GM12891 (cell line): ENCODE measurements around the gene BNIP3.

Source experiments
- DNase-seq: peaks from one replicate; pipeline ENCODE4 v3.0.0; 2011; ENCODE audit warnings: low spot score; ENCODE audit not compliant: insufficient read length
- FAIRE-seq: peaks from 2 replicates; lab custom pipeline; 2011; peaks lifted over from hg19 to GRCh38; lab: Jason Lieb, UNC
- PAX5 ChIP-seq: IDR thresholded peaks from 2 replicates; pipeline ENCODE4 v1.6.1; 2011; ENCODE audit warnings: low read length, moderate library complexity, mild to moderate bottlenecking; ENCODE audit not compliant: insufficient read depth, severe bottlenecking
- POLR2A ChIP-seq: IDR thresholded peaks from 2 replicates; pipeline ENCODE4 v1.6.1; 2011; ENCODE audit warnings: low read depth, low read length, control low read depth
- POLR2AphosphoS5 ChIP-seq: IDR thresholded peaks from 2 replicates; pipeline ENCODE4 v1.6.1; 2011; ENCODE audit warnings: low read depth, low read length, control low read depth
- POU2F2 ChIP-seq: IDR thresholded peaks from 2 replicates; pipeline ENCODE4 v1.6.1; 2011; ENCODE audit warnings: low read depth, mild to moderate bottlenecking, control low read depth, low read length, moderate library complexity
- SPI1 ChIP-seq: IDR thresholded peaks from 2 replicates; pipeline ENCODE4 v1.6.1; 2011; ENCODE audit warnings: low read depth, low read length, control low read depth
- TAF1 ChIP-seq: IDR thresholded peaks from 2 replicates; pipeline ENCODE4 v1.6.1; 2011; ENCODE audit warnings: low read depth, low read length, control low read depth

BNIP3 gene

DNA sequence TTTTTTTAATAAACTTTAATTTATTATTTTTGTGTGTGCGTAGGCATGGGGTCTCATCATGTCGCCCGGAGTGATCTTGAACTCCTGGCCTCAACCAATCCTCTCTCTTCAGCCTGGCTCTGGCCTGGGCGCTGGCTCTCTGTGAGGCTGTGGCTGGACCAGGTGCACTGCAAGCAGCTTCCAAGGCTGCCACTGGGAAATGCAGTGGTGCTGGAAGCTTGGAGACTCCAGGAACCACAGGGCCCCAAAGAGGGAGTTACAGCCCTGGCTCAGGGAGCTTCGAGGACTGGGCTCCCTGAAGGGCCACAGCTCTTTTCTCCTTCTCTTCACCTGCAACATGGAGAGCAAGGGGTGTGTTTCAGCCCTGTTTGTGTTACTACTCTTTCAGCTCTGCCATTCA lies 36.7 kb upstream of the BNIP3 start:
- FAIRE-seq (no peak), DNase-seq (no peak)
- no peak for TF ChIP-seq POLR2A
- no peak for TF ChIP-seq POU2F2
- no peak for TF ChIP-seq PAX5

DNA sequence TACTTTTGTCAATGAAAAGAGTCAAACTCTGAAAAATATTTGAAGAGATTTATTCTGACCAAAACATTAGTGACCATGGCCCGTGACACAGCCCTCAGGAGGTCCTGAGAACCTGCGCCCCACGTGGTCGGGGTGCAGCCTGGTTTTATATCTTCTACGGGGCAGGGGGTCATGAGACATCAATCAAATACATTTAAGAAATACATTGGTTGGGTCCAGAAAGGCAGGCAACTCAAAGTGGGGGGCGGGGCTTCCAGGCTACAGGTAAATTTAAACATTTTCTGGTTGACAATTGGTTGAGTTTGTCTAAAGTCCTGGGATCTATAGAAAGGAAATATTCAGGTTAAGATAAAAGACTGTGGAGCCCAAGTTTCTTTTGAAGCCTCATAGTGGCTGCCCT lies 34.8 kb upstream of the BNIP3 start:
- TF ChIP-seq POLR2AphosphoS5 (no peak), SPI1 (no peak), PAX5 (no peak), POU2F2 (no peak), POLR2A (no peak), TAF1 (no peak)
- DNase-seq (no peak), FAIRE-seq (no peak)

DNA sequence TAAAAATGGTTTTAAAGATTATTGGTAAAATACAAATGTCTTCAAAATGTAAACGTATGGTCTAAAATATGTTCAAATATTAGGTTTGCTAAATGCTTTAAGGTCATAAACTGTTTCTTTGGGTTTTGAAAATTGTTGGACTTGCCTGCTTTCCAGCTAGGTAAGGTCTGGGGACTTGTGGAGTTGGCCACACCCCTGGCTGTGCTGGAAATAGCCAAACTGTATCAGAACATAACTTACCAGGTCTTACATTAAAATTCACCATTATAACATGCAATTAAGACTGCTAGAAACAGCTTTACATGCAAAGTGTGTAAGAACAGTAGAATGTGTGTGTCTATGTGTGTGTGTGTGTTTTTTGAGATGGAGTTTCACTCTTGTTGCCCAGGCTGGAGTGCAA lies 29.7 kb upstream of the BNIP3 start:
- TF ChIP-seq SPI1, result no peak
- no peak for TF ChIP-seq PAX5
- FAIRE-seq (no peak), DNase-seq (no peak)

GRCh38 chr10:132011024-132011423 lies 29.3 kb upstream of the BNIP3 start:
- DNase-seq (no peak), FAIRE-seq (no peak)
- no peak for TF ChIP-seq TAF1
- no peak for TF ChIP-seq SPI1
- no peak for TF ChIP-seq POLR2A
- no peak for TF ChIP-seq POU2F2
- no peak for TF ChIP-seq POLR2AphosphoS5
- no peak for TF ChIP-seq PAX5

- no peak for DNase-seq
- TF ChIP-seq PAX5 (no peak), TAF1 (no peak), POLR2A (no peak), POLR2AphosphoS5 (no peak), SPI1 (no peak), POU2F2 (no peak)
- no peak for FAIRE-seq
Observed at GRCh38 chr10:132010483-132010882, 28.8 kb upstream of the BNIP3 start.

DNA sequence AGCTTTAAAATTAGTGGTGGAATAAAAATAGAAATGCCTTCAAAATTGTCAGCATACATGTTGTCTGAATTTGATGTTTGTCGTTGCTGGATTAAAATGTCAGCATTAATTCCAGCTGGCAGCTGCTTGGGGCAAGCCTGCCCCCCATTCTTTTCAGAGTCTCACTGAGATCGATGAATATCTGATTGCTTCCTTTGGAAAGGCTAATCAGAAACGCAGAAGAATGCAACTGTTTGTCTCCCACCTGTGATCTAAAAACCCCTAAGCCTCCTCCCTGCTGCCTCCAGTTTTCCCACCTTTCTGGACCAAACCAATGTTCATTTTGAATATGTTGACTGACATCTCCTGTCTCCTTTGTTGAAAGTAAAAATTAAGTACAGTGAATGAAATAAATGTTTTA lies 27.9 kb upstream of the BNIP3 start:
- TF ChIP-seq SPI1 (no peak), POU2F2 (no peak)
- no peak for DNase-seq
- FAIRE-seq, result no peak

- TF ChIP-seq POU2F2 (no peak), POLR2A (no peak), POLR2AphosphoS5 (no peak), SPI1 (no peak), PAX5 (no peak), TAF1 (no peak)
- DNase-seq, result no peak
- FAIRE-seq, result no peak
Observed at GRCh38 chr10:132007681-132008080, 26.0 kb upstream of the BNIP3 start.

DNA sequence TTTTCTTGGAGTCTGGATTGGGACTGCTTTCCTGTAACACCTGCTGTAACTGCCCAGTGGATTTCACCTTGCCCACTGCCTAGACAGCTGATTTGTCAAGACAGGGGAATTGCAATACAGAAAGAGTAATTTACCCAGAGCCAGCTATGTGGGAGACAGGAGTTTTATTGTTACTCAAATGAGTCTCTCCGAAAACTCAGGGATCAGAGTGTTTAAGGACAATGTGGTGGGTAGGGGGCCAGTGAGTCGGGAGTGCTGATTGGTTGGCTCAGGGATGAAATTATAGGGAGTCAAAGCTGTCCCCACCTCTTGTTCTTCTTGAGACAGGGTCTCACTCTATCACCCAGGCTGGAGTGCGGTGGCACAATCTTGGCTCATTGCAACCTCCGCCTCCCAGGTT lies 25.2 kb upstream of the BNIP3 start:
- no peak for TF ChIP-seq TAF1
- TF ChIP-seq SPI1, result no peak
- no peak for TF ChIP-seq POU2F2
- no peak for TF ChIP-seq POLR2A
- no peak for TF ChIP-seq PAX5
- no peak for TF ChIP-seq POLR2AphosphoS5
- FAIRE-seq (no peak), DNase-seq (no peak)

DNA sequence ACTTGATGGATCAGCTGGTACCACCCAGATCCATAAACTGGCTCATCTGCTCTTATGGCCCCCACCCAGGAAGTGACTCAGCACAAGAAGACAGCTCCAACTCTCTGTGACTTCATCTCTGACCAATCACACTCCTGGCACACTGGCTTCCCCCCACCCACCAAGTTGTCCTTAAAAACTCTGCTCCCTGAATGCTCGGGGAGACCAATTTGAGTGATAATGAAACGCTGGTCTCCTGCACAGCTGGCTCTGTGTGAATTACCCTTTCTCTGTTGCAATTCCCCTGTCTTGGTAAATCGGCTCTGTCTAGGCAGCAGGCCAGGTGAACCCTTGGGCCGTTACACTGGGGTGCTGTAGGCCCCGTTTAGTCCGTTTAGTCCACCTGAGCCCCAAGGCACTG lies 23.4 kb upstream of the BNIP3 start:
- TF ChIP-seq PAX5, result no peak
- TF ChIP-seq POU2F2, result no peak
- TF ChIP-seq SPI1, result no peak
- no peak for TF ChIP-seq POLR2AphosphoS5
- TF ChIP-seq TAF1, result no peak
- no peak for TF ChIP-seq POLR2A
- FAIRE-seq (no peak), DNase-seq (no peak)

- no peak for DNase-seq
- FAIRE-seq, result no peak
- TF ChIP-seq TAF1 (no peak), POU2F2 (no peak), POLR2AphosphoS5 (no peak), SPI1 (no peak), POLR2A (no peak), PAX5 (no peak)
Observed at GRCh38 chr10:132004052-132004451, 22.3 kb upstream of the BNIP3 start.

GRCh38 chr10:132003282-132003924 lies 21.7 kb upstream of the BNIP3 start:
- no peak for FAIRE-seq

More at GRCh38 chr10:132003282-132003924, 21.7 kb upstream of the BNIP3 start:
- no peak for DNase-seq
- TF ChIP-seq TAF1 (no peak), PAX5 (no peak)
